Parathyroid adenoma (tissue), 2 donors: Measurements from ENCODE around the gene MROH9.

ENCODE experiments used
- H2AFZ ChIP-seq: fragments of 300-600 bp; sonication (generic); one replicate; pipeline ENCODE4 v1.7.0; 2017; ENCODE audit warnings: antibody characterized with exemption, mild to moderate bottlenecking
- H3K27ac ChIP-seq: fragments of 300-600 bp; sonication (generic); one replicate; pipeline ENCODE4 v1.7.0; 2017
- H3K27me3 ChIP-seq: fragments of 300-600 bp; sonication (generic); one replicate; pipeline ENCODE4 v1.7.0; 2017; ENCODE audit warnings: low read length; ENCODE audit not compliant: control insufficient read depth, insufficient read depth
- H3K36me3 ChIP-seq: fragments of 300-600 bp; sonication (generic); one replicate; pipeline ENCODE4 v1.7.0; 2017; ENCODE audit warnings: low read length; ENCODE audit not compliant: control insufficient read depth, insufficient read depth
- H3K4me1 ChIP-seq: fragments of 300-600 bp; sonication (generic); one replicate; pipeline ENCODE4 v1.7.0; 2017; ENCODE audit warnings: control low read depth
- H3K4me2 ChIP-seq: fragments of 300-600 bp; sonication (generic); one replicate; pipeline ENCODE4 v1.7.0; 2017; ENCODE audit warnings: low read length
- H3K4me3 ChIP-seq: fragments of 300-600 bp; sonication (generic); one replicate; pipeline ENCODE4 v1.7.0; 2017; ENCODE audit warnings: low read depth, low read length
- H3K79me2 ChIP-seq: fragments of 300-600 bp; sonication (generic); one replicate; pipeline ENCODE4 v1.7.0; 2017; ENCODE audit warnings: control low read depth
- H3K9ac ChIP-seq: fragments of 300-600 bp; sonication (generic); one replicate; pipeline ENCODE4 v1.7.0; 2017; ENCODE audit warnings: mild to moderate bottlenecking
- H3K9me3 ChIP-seq: fragments of 300-600 bp; sonication (generic); one replicate; pipeline ENCODE4 v1.7.0; 2017; ENCODE audit warnings: low read length; ENCODE audit not compliant: control insufficient read depth
- TF ChIP-seq, protein P1 (sequence below): fragments of 300-600 bp; sonication (generic); IDR thresholded peaks from one replicate; pipeline ENCODE4 v1.7.0; 2017; ENCODE audit warnings: antibody characterized with exemption, mild to moderate bottlenecking
- donor health status: primary hyperparathyroidism.

Gene MROH9

DNA sequence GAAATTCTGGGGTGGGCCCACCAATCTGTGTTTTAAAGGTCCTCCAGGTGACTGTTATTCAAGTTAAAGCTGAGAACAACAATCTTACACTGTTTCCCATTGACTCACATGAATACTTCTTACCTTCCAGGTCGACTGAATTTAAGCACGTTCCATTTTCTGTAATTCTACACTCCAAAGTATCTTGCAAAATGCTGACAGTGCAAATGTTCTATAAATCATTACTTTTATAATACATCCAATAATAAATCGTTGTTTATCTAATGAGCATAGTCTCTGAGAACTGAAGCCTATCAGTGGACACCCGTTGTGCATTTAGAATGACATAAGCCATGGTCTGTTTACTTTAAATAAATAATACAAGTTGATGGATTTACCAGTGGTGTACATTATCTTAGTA, 79.5 kb downstream of the MROH9 start:
- Histone ChIP-seq H3K9me3 (no peaks in the 10 kb centered on the region), H3K27me3 (no peaks in the 10 kb centered on the region), H3K4me2 (no peak overlapping the region), H3K79me2 (no peaks in the 10 kb centered on the region), H3K9ac (no peak overlapping the region), H3K4me3 (no peak overlapping the region), H3K4me1 (no peaks in the 10 kb centered on the region), H2AFZ (no peak overlapping the region), H3K36me3 (no peaks in the 10 kb centered on the region), H3K27ac (no peak overlapping the region)
- TF ChIP-seq, protein P1, sequence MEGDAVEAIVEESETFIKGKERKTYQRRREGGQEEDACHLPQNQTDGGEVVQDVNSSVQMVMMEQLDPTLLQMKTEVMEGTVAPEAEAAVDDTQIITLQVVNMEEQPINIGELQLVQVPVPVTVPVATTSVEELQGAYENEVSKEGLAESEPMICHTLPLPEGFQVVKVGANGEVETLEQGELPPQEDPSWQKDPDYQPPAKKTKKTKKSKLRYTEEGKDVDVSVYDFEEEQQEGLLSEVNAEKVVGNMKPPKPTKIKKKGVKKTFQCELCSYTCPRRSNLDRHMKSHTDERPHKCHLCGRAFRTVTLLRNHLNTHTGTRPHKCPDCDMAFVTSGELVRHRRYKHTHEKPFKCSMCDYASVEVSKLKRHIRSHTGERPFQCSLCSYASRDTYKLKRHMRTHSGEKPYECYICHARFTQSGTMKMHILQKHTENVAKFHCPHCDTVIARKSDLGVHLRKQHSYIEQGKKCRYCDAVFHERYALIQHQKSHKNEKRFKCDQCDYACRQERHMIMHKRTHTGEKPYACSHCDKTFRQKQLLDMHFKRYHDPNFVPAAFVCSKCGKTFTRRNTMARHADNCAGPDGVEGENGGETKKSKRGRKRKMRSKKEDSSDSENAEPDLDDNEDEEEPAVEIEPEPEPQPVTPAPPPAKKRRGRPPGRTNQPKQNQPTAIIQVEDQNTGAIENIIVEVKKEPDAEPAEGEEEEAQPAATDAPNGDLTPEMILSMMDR = no peak

- H3K4me3 ChIP-seq = no peak overlapping the region
- H2AFZ ChIP-seq = no peak overlapping the region
- no peak overlapping the region for H3K4me2 ChIP-seq
- no peak overlapping the region for H3K9ac ChIP-seq
- no peaks in the 10 kb centered on the region for H3K79me2 ChIP-seq
- H3K27me3 ChIP-seq = no peaks in the 10 kb centered on the region
- H3K9me3 ChIP-seq = no peaks in the 10 kb centered on the region
- no peak overlapping the region for H3K27ac ChIP-seq
- H3K4me1 ChIP-seq = no peaks in the 10 kb centered on the region
- H3K36me3 ChIP-seq = no peaks in the 10 kb centered on the region
- TF ChIP-seq, protein P1 = no peak
Observed at GRCh38 chr1:171017426-171017825, 82.1 kb downstream of the MROH9 start.

- Histone ChIP-seq H3K4me1 (no peaks in the 10 kb centered on the region), H3K79me2 (no peaks in the 10 kb centered on the region), H3K27ac (no peak overlapping the region), H3K27me3 (no peaks in the 10 kb centered on the region), H3K9me3 (no peaks in the 10 kb centered on the region), H3K36me3 (no peaks in the 10 kb centered on the region), H3K4me2 (no peak overlapping the region), H2AFZ (no peak overlapping the region), H3K4me3 (no peak overlapping the region), H3K9ac (no peak overlapping the region)
- TF ChIP-seq, protein P1 = no peak
Observed at GRCh38 chr1:171019971-171020370, 84.6 kb downstream of the MROH9 start.

GRCh38 chr1:171032822-171033702, 97.7 kb downstream of the MROH9 start:
- Histone ChIP-seq H3K4me3 (no peak overlapping the region), H2AFZ (no peak overlapping the region), H3K4me2 (no peak overlapping the region), H3K9ac (no peak overlapping the region), H3K9me3 (no peaks in the 10 kb centered on the region), H3K36me3 (no peaks in the 10 kb centered on the region), H3K27me3 (no peaks in the 10 kb centered on the region), H3K79me2 (no peaks in the 10 kb centered on the region), H3K27ac (no peak overlapping the region), H3K4me1 (no peaks in the 10 kb centered on the region)
- TF ChIP-seq, protein P1 = no peak

DNA sequence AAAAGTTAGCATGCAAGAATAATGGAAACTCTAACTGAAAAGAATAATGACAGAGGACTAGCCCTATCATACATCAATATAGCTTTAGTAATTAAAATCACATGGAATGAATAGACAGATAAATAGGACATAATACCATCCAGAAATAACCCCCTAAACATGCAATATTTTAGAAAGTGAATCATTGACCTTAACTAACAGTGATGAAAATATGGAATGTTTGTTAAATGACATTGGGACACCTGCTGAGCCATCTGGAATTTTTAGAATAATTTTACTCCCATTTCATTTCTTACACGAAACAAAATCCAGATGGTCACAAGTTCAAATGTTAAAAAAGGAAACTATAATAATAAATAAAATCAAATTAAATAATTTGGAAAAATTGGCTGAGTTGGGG, 102.3 kb downstream of the MROH9 start:
- Histone ChIP-seq H3K9ac (no peak overlapping the region), H3K9me3 (no peaks in the 10 kb centered on the region), H3K4me2 (no peak overlapping the region), H3K27me3 (no peaks in the 10 kb centered on the region), H3K27ac (no peak overlapping the region), H2AFZ (no peak overlapping the region), H3K4me3 (no peak overlapping the region), H3K36me3 (no peaks in the 10 kb centered on the region), H3K79me2 (no peaks in the 10 kb centered on the region), H3K4me1 (no peaks in the 10 kb centered on the region)
- TF ChIP-seq, protein P1 = no peak
